HL-60 (cell line): Measurements from ENCODE around the gene PRDM5.

ENCODE experiments used
- DNase-seq, 2 experiments: peaks; one replicate each; pipeline ENCODE4 v3.0.0-alpha.2; 2010 to 2020; ENCODE audit warnings: low read depth in 1 of 2, low spot score in 1 of 2
- H3K27ac ChIP-seq: fragments of 250-450 bp; sonication (Bioruptor Pico); replicated peaks from 2 replicates; pipeline ENCODE4 v1.5.1; 2020; ENCODE audit warnings: mild to moderate bottlenecking, moderate library complexity
- H3K27me3 ChIP-seq: fragments of 250-450 bp; sonication (Bioruptor Pico); 2 replicates; pipeline ENCODE4 v1.5.1; 2021; ENCODE audit warnings: mild to moderate bottlenecking, moderate library complexity; ENCODE audit not compliant: insufficient read depth, poor library complexity, severe bottlenecking
- H3K4me3 ChIP-seq: replicated peaks from 2 replicates; pipeline ENCODE4 v1.5.1; 2011; ENCODE audit warnings: mild to moderate bottlenecking, control low read depth, low read length; ENCODE audit not compliant: insufficient read depth
- CTCF ChIP-seq: IDR thresholded peaks from one replicate; pipeline ENCODE4 v1.5.1; 2011; ENCODE audit warnings: low read length, control low read depth, inconsistent platforms; ENCODE audit not compliant: insufficient read depth
- GABPA ChIP-seq: IDR thresholded peaks from 2 replicates; pipeline ENCODE4 v1.6.1; 2012; ENCODE audit warnings: low read depth
- POLR2AphosphoS5 ChIP-seq: IDR thresholded peaks from 2 replicates; pipeline ENCODE4 v1.6.1; 2012; ENCODE audit warnings: low read depth
- SPI1 ChIP-seq: IDR thresholded peaks from 2 replicates; pipeline ENCODE4 v1.6.1; 2012; ENCODE audit warnings: low read depth, mild to moderate bottlenecking, borderline replicate concordance
- TF ChIP-seq, protein P1 (sequence below): IDR thresholded peaks from 2 replicates; pipeline ENCODE4 v1.6.1; 2012; ENCODE audit warnings: low read depth; ENCODE audit not compliant: insufficient replicate concordance

Gene PRDM5

GRCh38 chr4:120703908-120704307 lies 218.6 kb downstream of the PRDM5 start:
- peak in 1 of 2 experiments; percentile 54 for DNase-seq
- H3K27ac ChIP-seq: peak overlapping the region; percentile 59
- no peaks in the 10 kb centered on the region for H3K27me3 ChIP-seq
- no peak overlapping the region for H3K4me3 ChIP-seq
- TF ChIP-seq, protein P1, sequence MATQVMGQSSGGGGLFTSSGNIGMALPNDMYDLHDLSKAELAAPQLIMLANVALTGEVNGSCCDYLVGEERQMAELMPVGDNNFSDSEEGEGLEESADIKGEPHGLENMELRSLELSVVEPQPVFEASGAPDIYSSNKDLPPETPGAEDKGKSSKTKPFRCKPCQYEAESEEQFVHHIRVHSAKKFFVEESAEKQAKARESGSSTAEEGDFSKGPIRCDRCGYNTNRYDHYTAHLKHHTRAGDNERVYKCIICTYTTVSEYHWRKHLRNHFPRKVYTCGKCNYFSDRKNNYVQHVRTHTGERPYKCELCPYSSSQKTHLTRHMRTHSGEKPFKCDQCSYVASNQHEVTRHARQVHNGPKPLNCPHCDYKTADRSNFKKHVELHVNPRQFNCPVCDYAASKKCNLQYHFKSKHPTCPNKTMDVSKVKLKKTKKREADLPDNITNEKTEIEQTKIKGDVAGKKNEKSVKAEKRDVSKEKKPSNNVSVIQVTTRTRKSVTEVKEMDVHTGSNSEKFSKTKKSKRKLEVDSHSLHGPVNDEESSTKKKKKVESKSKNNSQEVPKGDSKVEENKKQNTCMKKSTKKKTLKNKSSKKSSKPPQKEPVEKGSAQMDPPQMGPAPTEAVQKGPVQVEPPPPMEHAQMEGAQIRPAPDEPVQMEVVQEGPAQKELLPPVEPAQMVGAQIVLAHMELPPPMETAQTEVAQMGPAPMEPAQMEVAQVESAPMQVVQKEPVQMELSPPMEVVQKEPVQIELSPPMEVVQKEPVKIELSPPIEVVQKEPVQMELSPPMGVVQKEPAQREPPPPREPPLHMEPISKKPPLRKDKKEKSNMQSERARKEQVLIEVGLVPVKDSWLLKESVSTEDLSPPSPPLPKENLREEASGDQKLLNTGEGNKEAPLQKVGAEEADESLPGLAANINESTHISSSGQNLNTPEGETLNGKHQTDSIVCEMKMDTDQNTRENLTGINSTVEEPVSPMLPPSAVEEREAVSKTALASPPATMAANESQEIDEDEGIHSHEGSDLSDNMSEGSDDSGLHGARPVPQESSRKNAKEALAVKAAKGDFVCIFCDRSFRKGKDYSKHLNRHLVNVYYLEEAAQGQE: no peak
- peak; percentile 72; the same call in 1 of the 2 replicates for TF ChIP-seq SPI1

DNA sequence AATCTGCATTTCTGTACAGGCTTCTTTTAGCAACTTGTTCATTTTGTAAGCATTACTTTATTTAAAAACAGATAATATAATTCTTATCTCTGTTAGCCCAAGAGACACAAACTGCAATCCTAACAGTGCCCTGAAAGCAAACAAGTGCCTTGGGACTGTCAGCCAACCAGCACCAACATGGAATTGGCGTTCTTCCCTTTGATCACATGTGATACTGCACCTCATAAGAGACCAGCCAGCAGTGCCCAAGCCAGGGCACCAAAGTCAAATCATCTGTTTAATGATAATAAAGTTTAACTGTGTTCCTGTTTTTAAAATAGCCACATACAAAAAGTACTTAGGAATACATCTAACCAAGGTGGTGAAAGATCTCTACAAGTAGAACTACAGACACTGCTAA lies 223.2 kb downstream of the PRDM5 start:
- TF ChIP-seq SPI1 (no peak), POLR2AphosphoS5 (no peak), GABPA (no peak), CTCF (no peak)
- TF ChIP-seq, protein P1: no peak
- no peak for DNase-seq
- H3K4me3 ChIP-seq: no peak overlapping the region
- H3K27me3 ChIP-seq: no peaks in the 10 kb centered on the region
- H3K27ac ChIP-seq: no peak overlapping the region

- H3K27ac ChIP-seq: no peak overlapping the region
- no peaks in the 10 kb centered on the region for H3K27me3 ChIP-seq
- H3K4me3 ChIP-seq: no peak overlapping the region
- TF ChIP-seq, protein P1: no peak
- TF ChIP-seq CTCF (no peak), POLR2AphosphoS5 (no peak), SPI1 (no peak), GABPA (no peak)
- DNase-seq: no peak
These were observed 227.6 kb downstream of the PRDM5 start for GRCh38 chr4:120694973-120695372.

- TF ChIP-seq SPI1 (no peak), POLR2AphosphoS5 (no peak), GABPA (no peak), CTCF (no peak)
- TF ChIP-seq, protein P1: no peak
- Histone ChIP-seq H3K27ac (no peak overlapping the region), H3K4me3 (no peak overlapping the region), H3K27me3 (no peaks in the 10 kb centered on the region)
- no peak for DNase-seq
These were observed 228.7 kb downstream of the PRDM5 start for GRCh38 chr4:120693816-120694215.
